Fibroblast of the aortic adventitia (primary cell): ENCODE results near the gene SCAMP3. TPM values are rescaled to one million over a fixed set of nuclear protein-coding genes. Genes with fewer than 3 reads are reported as not detected.
A peak's percentile ranks its signal among the peaks of the same experiment; 100 is the strongest.

ENCODE experiments used
- DNase-seq: peaks from one replicate; pipeline ENCODE4 v3.0.0-alpha.2; 2010; ENCODE audit warnings: low read depth
- H3K4me3 ChIP-seq: 2 replicates; pipeline ENCODE4 v1.5.1; 2011; ENCODE audit warnings: low read depth, mild to moderate bottlenecking, control low read depth, low read length, moderate library complexity
- total RNA-seq: library from RNA; depleted of rRNA; stranded (reverse); fragments of >200 nt; gene quantifications from 2 replicates; pipeline ENCODE4 v1.2.3, GENCODE V29; 2012; ENCODE audit warnings: low replicate concordance
- TF ChIP-seq, protein P1 (sequence below): IDR thresholded peaks from 2 replicates; pipeline ENCODE4 v1.5.1; 2011; ENCODE audit warnings: mild to moderate bottlenecking, low read length, control low read depth, inconsistent platforms; ENCODE audit not compliant: insufficient read depth

The SCAMP3 gene
- 12.5 and 47.6 TPM in 2 replicates for total RNA-seq

DNA sequence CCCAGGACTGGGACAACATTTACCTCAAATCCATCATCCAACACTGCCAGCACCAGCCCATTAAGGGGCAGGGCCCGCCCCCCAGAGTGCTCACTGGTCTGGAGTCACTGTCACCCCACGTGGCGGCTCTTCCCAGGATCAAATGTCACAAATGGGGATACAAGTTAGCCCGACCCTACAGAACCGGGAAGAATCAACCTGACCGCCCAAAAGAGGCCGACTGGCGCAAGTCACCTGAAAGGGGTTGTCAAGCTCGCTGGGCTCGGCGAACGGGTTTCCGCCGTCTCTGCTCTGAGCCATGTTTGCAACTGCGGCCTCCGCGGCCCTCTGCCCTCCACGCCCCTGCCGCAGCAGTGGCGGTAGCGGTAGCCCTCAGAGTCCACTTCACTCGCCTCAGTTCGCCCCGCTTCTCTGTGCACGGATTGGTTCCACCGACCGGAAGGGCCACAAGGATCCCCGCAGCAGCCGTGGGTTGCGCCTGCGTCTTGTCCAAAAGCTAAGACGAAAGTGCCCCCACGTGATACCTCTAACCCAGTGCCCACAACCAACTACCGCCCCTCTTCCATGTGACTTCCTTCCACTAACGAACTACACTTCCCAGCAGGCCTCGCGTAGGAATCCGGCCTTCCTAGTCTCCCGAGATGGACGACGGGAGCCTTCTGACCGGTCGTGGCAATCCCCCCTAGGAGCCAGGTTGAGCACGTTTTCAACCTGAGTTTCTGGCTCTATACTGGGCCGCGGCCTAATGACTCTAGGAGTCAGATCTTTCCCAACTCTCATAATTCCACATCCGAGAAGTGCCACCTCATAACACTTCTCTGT, at the start of gene SCAMP3:
SCAMP3 (minus strand) TSS at position 509 of the 822 bp plus-strand sequence; CDS start at position 300, 209 bp downstream.
- H3K4me3 ChIP-seq, result peak within 1 kb of the TSS; percentile 98
- peak; percentile 99 for DNase-seq
- TF ChIP-seq, protein P1, sequence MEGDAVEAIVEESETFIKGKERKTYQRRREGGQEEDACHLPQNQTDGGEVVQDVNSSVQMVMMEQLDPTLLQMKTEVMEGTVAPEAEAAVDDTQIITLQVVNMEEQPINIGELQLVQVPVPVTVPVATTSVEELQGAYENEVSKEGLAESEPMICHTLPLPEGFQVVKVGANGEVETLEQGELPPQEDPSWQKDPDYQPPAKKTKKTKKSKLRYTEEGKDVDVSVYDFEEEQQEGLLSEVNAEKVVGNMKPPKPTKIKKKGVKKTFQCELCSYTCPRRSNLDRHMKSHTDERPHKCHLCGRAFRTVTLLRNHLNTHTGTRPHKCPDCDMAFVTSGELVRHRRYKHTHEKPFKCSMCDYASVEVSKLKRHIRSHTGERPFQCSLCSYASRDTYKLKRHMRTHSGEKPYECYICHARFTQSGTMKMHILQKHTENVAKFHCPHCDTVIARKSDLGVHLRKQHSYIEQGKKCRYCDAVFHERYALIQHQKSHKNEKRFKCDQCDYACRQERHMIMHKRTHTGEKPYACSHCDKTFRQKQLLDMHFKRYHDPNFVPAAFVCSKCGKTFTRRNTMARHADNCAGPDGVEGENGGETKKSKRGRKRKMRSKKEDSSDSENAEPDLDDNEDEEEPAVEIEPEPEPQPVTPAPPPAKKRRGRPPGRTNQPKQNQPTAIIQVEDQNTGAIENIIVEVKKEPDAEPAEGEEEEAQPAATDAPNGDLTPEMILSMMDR, result no peak

- peak overlapping the region; percentile 92 for H3K4me3 ChIP-seq
- TF ChIP-seq, protein P1, result no peak
- DNase-seq, result no peak
Observed at GRCh38 chr1:155309423-155310021, 47.4 kb upstream of the SCAMP3 start.

DNA sequence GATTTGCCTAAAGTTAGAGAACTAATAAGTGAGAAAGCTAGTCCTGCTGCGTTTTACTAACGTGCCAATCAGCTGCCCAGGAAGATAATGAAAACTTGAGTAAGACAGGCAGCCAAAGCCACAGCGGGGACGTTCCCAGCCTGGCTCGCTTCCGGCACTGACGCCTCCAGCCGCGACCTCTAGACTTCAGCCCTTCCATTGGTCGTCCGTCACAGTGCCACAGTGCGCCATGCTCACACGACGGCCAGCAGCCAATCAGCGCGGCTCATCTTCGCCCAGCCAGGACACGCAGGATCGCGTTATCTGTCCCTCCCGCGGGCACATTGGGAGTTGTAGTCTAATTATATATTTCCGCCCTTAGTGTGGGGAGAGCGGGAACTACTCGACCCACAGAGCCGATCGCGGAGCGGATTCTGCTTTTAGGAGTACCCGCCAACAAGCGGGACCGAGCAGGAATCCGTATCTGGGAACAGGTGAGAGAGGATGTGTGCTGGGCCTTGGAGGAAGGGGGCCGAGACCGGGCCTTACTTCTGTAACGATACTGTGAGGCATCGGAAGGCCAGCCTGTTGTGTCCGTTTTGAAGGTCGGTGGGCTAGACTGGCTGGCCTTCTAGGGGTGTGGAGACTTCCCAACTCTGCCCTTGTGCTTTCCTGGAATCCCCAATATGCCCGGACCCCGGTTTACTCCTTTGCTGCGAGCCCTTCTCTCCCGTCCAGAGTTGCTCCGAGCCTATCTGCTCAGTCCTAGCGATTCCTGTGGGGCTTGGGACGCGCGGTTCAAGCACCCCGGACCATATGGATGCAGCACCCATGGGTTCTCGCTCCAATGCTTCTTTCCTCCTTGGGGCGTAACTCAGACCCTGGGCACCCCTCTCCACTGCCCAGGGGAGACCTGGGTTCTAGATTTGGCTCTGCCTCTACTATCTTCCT, 46.6 kb upstream of the SCAMP3 start, which contains the start of gene FDPS:
FDPS (plus strand) TSS at position 374 of the 930 bp plus-strand sequence. CDS start 924 bp downstream, outside the sequence.
- peak within 1 kb of the TSS; percentile 92 for H3K4me3 ChIP-seq
- DNase-seq, result peak; percentile 99
- TF ChIP-seq, protein P1, result no peak

GRCh38 chr1:155307247-155307740, 45.1 kb upstream of the SCAMP3 start:
- TF ChIP-seq, protein P1, result peak; percentile 51
- peak; percentile 73 for DNase-seq
- no peak overlapping the region for H3K4me3 ChIP-seq

GRCh38 chr1:155305881-155306391, 43.8 kb upstream of the SCAMP3 start:
- TF ChIP-seq, protein P1, result no peak
- peak; percentile 69 for DNase-seq
- no peak overlapping the region for H3K4me3 ChIP-seq

- DNase-seq, result no peak
- no peak overlapping the region for H3K4me3 ChIP-seq
- TF ChIP-seq, protein P1, result no peak
Observed at GRCh38 chr1:155304558-155305063, 42.5 kb upstream of the SCAMP3 start.
